Uterus (tissue), 4 donors: ENCODE data around the gene TBL1X. TPM values are rescaled to one million over a fixed set of nuclear protein-coding genes. Genes with fewer than 3 reads are reported as not detected.

Experiments
- DNase-seq, 2 donors: peaks; one replicate each; pipeline ENCODE4 v3.0.0-alpha.2; 2019 to 2020
- H3K27ac ChIP-seq, 2 donors: fragments of 200-600 bp; sonication (generic); 1 replicate in 1 of 2; 2 replicates in 1 of 2; pipeline ENCODE4 v1.5.1; 2016 to 2018
- H3K27me3 ChIP-seq, 2 donors: fragments of 200-600 bp; sonication (generic); one replicate each; pipeline ENCODE4 v1.5.1; 2018 to 2019; ENCODE audit warnings: control low read depth in 1 of 2
- H3K36me3 ChIP-seq, 2 donors: fragments of 200-600 bp; sonication (generic); one replicate each; pipeline ENCODE4 v1.5.1; 2019; ENCODE audit warnings: control low read depth in 1 of 2
- H3K4me1 ChIP-seq, 2 donors: fragments of 200-600 bp; sonication (generic); one replicate each; pipeline ENCODE4 v1.5.1; 2018 to 2019; ENCODE audit warnings: control low read depth in 1 of 2
- H3K4me3 ChIP-seq, 2 donors: fragments of 200-600 bp; sonication (generic); 1 replicate in 1 of 2; 2 replicates in 1 of 2; pipeline ENCODE4 v1.5.1; 2018 to 2019; ENCODE audit warnings: mild to moderate bottlenecking in 1 of 2
- H3K9me3 ChIP-seq, 2 donors: fragments of 200-600 bp; sonication (generic); one replicate each; pipeline ENCODE4 v1.5.1; 2019; ENCODE audit warnings: control low read depth in 1 of 2
- CTCF ChIP-seq, 4 experiments: fragments of 200-600 bp in 2 of 4; fragments of 450-650 bp in 2 of 4; sonication (generic) in 2 of 4; IDR thresholded peaks; one replicate each; pipeline ENCODE4 v1.5.1; 2016 to 2019; ENCODE audit warnings: antibody characterized with exemption in 4 of 4, mild to moderate bottlenecking in 2 of 4, moderate library complexity in 1 of 4
- POLR2A ChIP-seq, 2 donors: fragments of 450-650 bp; IDR thresholded peaks; one replicate each; pipeline ENCODE4 v1.6.1; 2016; ENCODE audit warnings: antibody characterized with exemption in 2 of 2, mild to moderate bottlenecking in 1 of 2, moderate library complexity in 1 of 2
- intact Hi-C: fragments of 100-400 bp; cut with DNase I; formaldehyde crosslinking; loops from one replicate; pipeline ENCODE4 v1.15.1; 2023; ENCODE audit warnings: low total_unique reads
- total RNA-seq, 4 donors: library from RNA; depleted of rRNA in 3 of 4; stranded (reverse); fragments of >200 nt in 3 of 4; gene quantifications; one replicate each; pipeline versions ENCODE4 v1.1.0 to v1.2.4, GENCODE V29; 2014 to 2023
- donor health status: DM: yes; HTN: yes; CAD: no.

Gene TBL1X
- total RNA-seq, 4 donors from 2014 or later, result 15.4 to 121 (median 47.7) TPM

- Histone ChIP-seq H3K4me3 (no peak overlapping the region), H3K27ac (no peak overlapping the region), H3K9me3 (no peaks in the 10 kb centered on the region), H3K27me3 (no peaks in the 10 kb centered on the region), H3K4me1 (no peaks in the 10 kb centered on the region), H3K36me3 (no peaks in the 10 kb centered on the region)
- TF ChIP-seq POLR2A (IDR thresholded peaks at IDR 0.05) (no peak), CTCF (IDR thresholded peaks at IDR 0.05) (no peak)
- intact Hi-C loops, result no loop called here
- no peak for DNase-seq
These were observed 245.5 kb downstream of the TBL1X start for GRCh38 chrX:9710332-9710731.

GRCh38 chrX:9717376-9717775 lies 252.5 kb downstream of the TBL1X start:
- TF ChIP-seq POLR2A (IDR thresholded peaks at IDR 0.05) (no peak), CTCF (IDR thresholded peaks at IDR 0.05) (no peak)
- Histone ChIP-seq H3K27me3 (no peaks in the 10 kb centered on the region), H3K9me3 (peaks cover 0 to 5% of the 10 kb centered on the region in 2 donors), H3K36me3 (no peaks in the 10 kb centered on the region), H3K27ac (no peak overlapping the region), H3K4me3 (no peak overlapping the region), H3K4me1 (no peaks in the 10 kb centered on the region)
- intact Hi-C loops, result no loop called here
- DNase-seq, result no peak

- intact Hi-C loops, result no loop called here
- no peak for DNase-seq
- no peaks in the 10 kb centered on the region for H3K4me1 ChIP-seq
- TF ChIP-seq CTCF (IDR thresholded peaks at IDR 0.05) (no peak), POLR2A (IDR thresholded peaks at IDR 0.05) (no peak)
- H3K27me3 ChIP-seq, result no peaks in the 10 kb centered on the region
- H3K9me3 ChIP-seq, result peaks cover 0 to 3% of the 10 kb centered on the region in 2 donors
- H3K27ac ChIP-seq, result no peak overlapping the region
- no peaks in the 10 kb centered on the region for H3K36me3 ChIP-seq
- no peak overlapping the region for H3K4me3 ChIP-seq
These were observed 259.9 kb downstream of the TBL1X start for GRCh38 chrX:9724711-9725110.

GRCh38 chrX:9728261-9728660 lies 263.4 kb downstream of the TBL1X start:
- Histone ChIP-seq H3K27me3 (no peaks in the 10 kb centered on the region), H3K4me3 (no peak overlapping the region), H3K4me1 (no peaks in the 10 kb centered on the region), H3K36me3 (no peaks in the 10 kb centered on the region), H3K9me3 (no peaks in the 10 kb centered on the region), H3K27ac (no peak overlapping the region)
- intact Hi-C loops, result no loop called here
- no peak for DNase-seq
- TF ChIP-seq POLR2A (IDR thresholded peaks at IDR 0.05), result no peak
- no peak for TF ChIP-seq CTCF (IDR thresholded peaks at IDR 0.05)

DNA sequence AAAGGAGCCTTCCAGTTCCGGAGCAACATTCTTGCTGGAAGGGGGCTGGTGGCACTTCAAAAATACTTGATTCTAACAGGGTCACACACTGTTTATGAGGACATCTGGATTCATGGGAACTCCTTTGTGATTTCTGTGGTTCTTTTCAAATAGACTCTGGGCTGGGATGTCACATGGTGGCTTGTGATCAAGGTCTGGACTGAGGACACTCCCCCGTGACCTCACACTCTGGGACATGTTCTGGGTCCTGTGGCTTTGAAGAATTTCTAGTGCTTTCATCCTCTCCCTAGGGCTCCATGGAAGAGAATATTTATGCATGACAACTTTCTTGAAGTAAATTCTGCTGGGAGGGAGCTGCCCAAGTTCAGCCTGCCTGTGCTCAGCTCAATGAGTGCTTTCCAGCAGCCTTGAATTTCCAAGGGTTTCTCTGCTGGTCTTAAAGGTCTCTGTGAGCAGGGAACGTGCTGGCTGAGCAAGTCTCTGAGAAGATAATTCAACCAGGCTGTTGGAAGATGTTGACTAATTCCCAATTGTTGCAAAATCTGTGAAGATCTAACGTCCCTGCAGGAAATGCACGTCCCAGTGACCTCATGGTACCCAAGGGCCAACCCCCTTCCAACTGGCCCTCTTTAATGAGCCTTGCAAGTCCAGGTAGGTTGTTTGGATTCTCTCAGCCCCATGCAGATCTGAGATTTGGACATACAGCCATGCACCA lies 264.5 kb downstream of the TBL1X start:
- H3K27me3 ChIP-seq, result no peaks in the 10 kb centered on the region
- no peaks in the 10 kb centered on the region for H3K9me3 ChIP-seq
- TF ChIP-seq POLR2A (IDR thresholded peaks at IDR 0.05) (no peak), CTCF (IDR thresholded peaks at IDR 0.05) (no peak)

More for the DNA sequence above, 264.5 kb downstream of the TBL1X start:
- Histone ChIP-seq H3K36me3 (no peaks in the 10 kb centered on the region), H3K4me3 (no peak overlapping the region), H3K4me1 (no peaks in the 10 kb centered on the region), H3K27ac (no peak overlapping the region)
- intact Hi-C loops, result no loop called here
- no peak for DNase-seq
